Fibroblast of lung (primary cell): ENCODE measurements around the gene VEPH1. TPM values are rescaled to one million over a fixed set of nuclear protein-coding genes. Genes with fewer than 3 reads are reported as not detected.

Experiments
- DNase-seq, 2 donors: peaks; one replicate each; pipeline versions ENCODE4 v3.0.0 to v3.0.0-alpha.2; 2010; ENCODE audit warnings: low read depth in 2 of 2
- H2AFZ ChIP-seq: 2 replicates; pipeline ENCODE4 v1.5.1; 2012; ENCODE audit warnings: low read length, control low read depth, inconsistent platforms
- H3K27ac ChIP-seq: 2 replicates; pipeline ENCODE4 v1.5.1; 2011; ENCODE audit warnings: low read length, control low read depth; ENCODE audit not compliant: insufficient read depth
- H3K27me3 ChIP-seq: 2 replicates; pipeline ENCODE4 v1.5.1; 2011; ENCODE audit warnings: mild to moderate bottlenecking, low read length; ENCODE audit not compliant: control insufficient read depth, insufficient read depth
- H3K36me3 ChIP-seq: 2 replicates; pipeline ENCODE4 v1.5.1; 2011; ENCODE audit warnings: low read length; ENCODE audit not compliant: control insufficient read depth, insufficient read depth
- H3K4me1 ChIP-seq: 2 replicates; pipeline ENCODE4 v1.5.1; 2011; ENCODE audit warnings: low read length; ENCODE audit not compliant: control insufficient read depth, insufficient read depth; ENCODE audit errors: extremely low read depth
- H3K4me2 ChIP-seq: 2 replicates; pipeline ENCODE4 v1.5.1; 2011; ENCODE audit warnings: low read length, control low read depth; ENCODE audit not compliant: insufficient read depth; ENCODE audit errors: extremely low read depth
- H3K4me3 ChIP-seq, 4 experiments: fragments of 200-600 bp in 1 of 4; sonication (generic) in 1 of 4; replicated peaks in 1 of 4; 2 replicates each; pipeline ENCODE4 v1.5.1; 2011 to 2016; ENCODE audit warnings: low read length in 4 of 4, low read depth in 3 of 4, mild to moderate bottlenecking in 3 of 4, control low read depth in 2 of 4, inconsistent platforms in 1 of 4, mixed read lengths in 1 of 4; ENCODE audit not compliant: insufficient read depth in 1 of 4; ENCODE audit errors: control extremely low read depth in 1 of 4
- H3K79me2 ChIP-seq: 2 replicates; pipeline ENCODE4 v1.5.1; 2012; ENCODE audit warnings: mild to moderate bottlenecking, low read length, inconsistent platforms; ENCODE audit not compliant: control insufficient read depth, insufficient read depth
- H3K9ac ChIP-seq: 2 replicates; pipeline ENCODE4 v1.5.1; 2011; ENCODE audit warnings: mild to moderate bottlenecking, low read length, control low read depth; ENCODE audit not compliant: insufficient read depth
- H3K9me3 ChIP-seq: 2 replicates; pipeline ENCODE4 v1.5.1; 2012; ENCODE audit warnings: low read depth, low read length; ENCODE audit not compliant: control insufficient read depth, insufficient read depth
- H4K20me1 ChIP-seq: 2 replicates; pipeline ENCODE4 v1.5.1; 2011; ENCODE audit warnings: low read length; ENCODE audit not compliant: control insufficient read depth, insufficient read depth; ENCODE audit errors: extremely low read depth
- EZH2 ChIP-seq: IDR thresholded peaks from 2 replicates; pipeline ENCODE4 v1.5.1; 2012; ENCODE audit warnings: low read length, control low read depth, mild to moderate bottlenecking; ENCODE audit errors: missing control alignments
- polyA plus RNA-seq, 2 donors: library from polyadenylated mRNA; depleted of rRNA in 1 of 2; stranded (reverse) in 1 of 2; unstranded in 1 of 2; fragments of >200 nt; gene quantifications; 2 replicates each; pipeline ENCODE4 v1.2.1, GENCODE V29; 2011 to 2012; ENCODE audit warnings: missing spikeins in 1 of 2
- total RNA-seq: library from RNA; depleted of rRNA; stranded (reverse); fragments of >200 nt; gene quantifications from 2 replicates; pipeline ENCODE4 v1.2.1, GENCODE V29; 2014
- TF ChIP-seq, protein P1 (sequence below), 2 donors: IDR thresholded peaks in 1 of 2; conservative IDR thresholded peaks in 1 of 2; 1 replicate in 1 of 2; 2 replicates in 1 of 2; pipeline ENCODE4 v1.5.1; 2011 to 2012; ENCODE audit warnings: low read length in 2 of 2, control low read depth in 1 of 2, inconsistent platforms in 1 of 2, low read depth in 1 of 2, mild to moderate bottlenecking in 1 of 2

Gene VEPH1
- total and polyA plus RNA-seq, 2 donors (not counting 1 experiment from before 2014, with no cell fraction given), result 13.1 to 34.7 TPM

- DNase-seq, result no peak
- TF ChIP-seq, protein P1, sequence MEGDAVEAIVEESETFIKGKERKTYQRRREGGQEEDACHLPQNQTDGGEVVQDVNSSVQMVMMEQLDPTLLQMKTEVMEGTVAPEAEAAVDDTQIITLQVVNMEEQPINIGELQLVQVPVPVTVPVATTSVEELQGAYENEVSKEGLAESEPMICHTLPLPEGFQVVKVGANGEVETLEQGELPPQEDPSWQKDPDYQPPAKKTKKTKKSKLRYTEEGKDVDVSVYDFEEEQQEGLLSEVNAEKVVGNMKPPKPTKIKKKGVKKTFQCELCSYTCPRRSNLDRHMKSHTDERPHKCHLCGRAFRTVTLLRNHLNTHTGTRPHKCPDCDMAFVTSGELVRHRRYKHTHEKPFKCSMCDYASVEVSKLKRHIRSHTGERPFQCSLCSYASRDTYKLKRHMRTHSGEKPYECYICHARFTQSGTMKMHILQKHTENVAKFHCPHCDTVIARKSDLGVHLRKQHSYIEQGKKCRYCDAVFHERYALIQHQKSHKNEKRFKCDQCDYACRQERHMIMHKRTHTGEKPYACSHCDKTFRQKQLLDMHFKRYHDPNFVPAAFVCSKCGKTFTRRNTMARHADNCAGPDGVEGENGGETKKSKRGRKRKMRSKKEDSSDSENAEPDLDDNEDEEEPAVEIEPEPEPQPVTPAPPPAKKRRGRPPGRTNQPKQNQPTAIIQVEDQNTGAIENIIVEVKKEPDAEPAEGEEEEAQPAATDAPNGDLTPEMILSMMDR (conservative IDR thresholded peaks at IDR 0.05 in 1 of 2, IDR thresholded peaks at IDR 0.05 in 1 of 2; ENCODE audit: low read depth in 1 of 2, low read length in 2 of 2), result no peak
- no peak for TF ChIP-seq EZH2
Observed at GRCh38 chr3:157279237-157279636, 224.0 kb downstream of the VEPH1 start.

GRCh38 chr3:157276801-157277200, 226.4 kb downstream of the VEPH1 start:
- Histone ChIP-seq H3K27me3 (no peaks in the 10 kb centered on the region), H3K9me3 (no peaks in the 10 kb centered on the region), H3K27ac (no peak overlapping the region), H3K36me3 (no peaks in the 10 kb centered on the region), H2AFZ (no peak overlapping the region), H4K20me1 (no peaks in the 10 kb centered on the region), H3K9ac (no peak overlapping the region), H3K4me3 (no peak overlapping the region), H3K4me1 (peaks cover 3% of the 10 kb centered on the region), H3K79me2 (no peaks in the 10 kb centered on the region), H3K4me2 (no peak overlapping the region)
- DNase-seq, result no peak
- TF ChIP-seq, protein P1 (conservative IDR thresholded peaks at IDR 0.05 in 1 of 2, IDR thresholded peaks at IDR 0.05 in 1 of 2; ENCODE audit: low read depth in 1 of 2, low read length in 2 of 2), result no peak
- no peak for TF ChIP-seq EZH2

More at GRCh38 chr3:157279237-157279636, 224.0 kb downstream of the VEPH1 start:
- Histone ChIP-seq H2AFZ (no peak overlapping the region), H4K20me1 (no peaks in the 10 kb centered on the region), H3K27ac (no peak overlapping the region), H3K4me1 (peaks cover 11% of the 10 kb centered on the region), H3K9ac (no peak overlapping the region), H3K79me2 (no peaks in the 10 kb centered on the region), H3K27me3 (no peaks in the 10 kb centered on the region), H3K4me3 (no peak overlapping the region), H3K36me3 (no peaks in the 10 kb centered on the region), H3K4me2 (no peak overlapping the region), H3K9me3 (no peaks in the 10 kb centered on the region)

- DNase-seq, result no peak
- no peaks in the 10 kb centered on the region for H3K9me3 ChIP-seq
- no peak overlapping the region for H3K4me3 ChIP-seq
- H3K27ac ChIP-seq, result no peak overlapping the region
- H4K20me1 ChIP-seq, result no peaks in the 10 kb centered on the region
- no peak overlapping the region for H2AFZ ChIP-seq
- H3K4me1 ChIP-seq, result peaks cover under 1% of the 10 kb centered on the region
- no peak for TF ChIP-seq EZH2
- TF ChIP-seq, protein P1 (conservative IDR thresholded peaks at IDR 0.05 in 1 of 2, IDR thresholded peaks at IDR 0.05 in 1 of 2; ENCODE audit: low read depth in 1 of 2, low read length in 2 of 2), result no peak
- H3K79me2 ChIP-seq, result no peaks in the 10 kb centered on the region
- H3K9ac ChIP-seq, result no peak overlapping the region
- H3K36me3 ChIP-seq, result no peaks in the 10 kb centered on the region
- no peak overlapping the region for H3K4me2 ChIP-seq
- H3K27me3 ChIP-seq, result no peaks in the 10 kb centered on the region
Observed at GRCh38 chr3:157275832-157276231, 227.4 kb downstream of the VEPH1 start.
